Loucy (cell line): ENCODE data around the gene PKHD1.
"Not testable (repeated sequence)": the region's sequence is repeated elsewhere in the genome, so short reads cannot be mapped to it uniquely, and the experiment has no call there.

ENCODE experiments used
- H2AFZ ChIP-seq: fragments of 200-600 bp; sonication (generic); 2 replicates; pipeline ENCODE4 v1.6.0; 2016; ENCODE audit warnings: antibody characterized with exemption, mild to moderate bottlenecking, low read length, moderate library complexity
- H3F3A ChIP-seq: fragments of 200-600 bp; 2 replicates; pipeline ENCODE4 v1.6.0; 2016; ENCODE audit warnings: antibody characterized with exemption, low read depth, mild to moderate bottlenecking
- H3K27me3 ChIP-seq: fragments of 200-600 bp; sonication (generic); 2 replicates; pipeline ENCODE4 v1.6.1; 2014; ENCODE audit warnings: low read length, mild to moderate bottlenecking; ENCODE audit not compliant: insufficient read depth, poor library complexity, severe bottlenecking
- H3K36me3 ChIP-seq: fragments of 200-600 bp; sonication (generic); 2 replicates; pipeline ENCODE4 v1.6.1; 2016; ENCODE audit warnings: low read length; ENCODE audit not compliant: insufficient read depth
- H3K4me1 ChIP-seq: fragments of 200-600 bp; sonication (generic); 2 replicates; pipeline ENCODE4 v1.5.1; 2014; ENCODE audit warnings: low read length, mild to moderate bottlenecking; ENCODE audit not compliant: insufficient read depth, poor library complexity, severe bottlenecking
- H3K4me2 ChIP-seq: fragments of 200-600 bp; sonication (generic); 2 replicates; pipeline ENCODE4 v1.6.0; 2014; ENCODE audit warnings: antibody characterized with exemption, low read length, low read depth, mild to moderate bottlenecking; ENCODE audit not compliant: poor library complexity, severe bottlenecking
- H3K4me3 ChIP-seq: fragments of 200-600 bp; sonication (generic); 2 replicates; pipeline ENCODE4 v1.5.1; 2014; ENCODE audit warnings: low read length, mild to moderate bottlenecking, mixed read lengths; ENCODE audit not compliant: poor library complexity, severe bottlenecking
- H3K79me2 ChIP-seq: fragments of 200-600 bp; sonication (generic); 2 replicates; pipeline ENCODE4 v1.6.1; 2014; ENCODE audit warnings: low read length; ENCODE audit not compliant: insufficient read depth
- H3K9ac ChIP-seq: fragments of 200-600 bp; sonication (generic); 2 replicates; pipeline ENCODE4 v1.6.0; 2014; ENCODE audit warnings: mild to moderate bottlenecking, low read depth, low read length, moderate library complexity; ENCODE audit not compliant: poor library complexity, severe bottlenecking
- H3K9me2 ChIP-seq: fragments of 200-600 bp; sonication (generic); replicated peaks from 2 replicates; pipeline ENCODE4 v1.6.1; 2016; ENCODE audit warnings: low read depth, low read length, mixed read lengths
- H3K9me3 ChIP-seq: fragments of 200-600 bp; sonication (generic); 2 replicates; pipeline ENCODE4 v1.6.1; 2014; ENCODE audit warnings: mild to moderate bottlenecking, antibody characterized with exemption, low read length, low read depth; ENCODE audit not compliant: insufficient read depth
- H4K20me1 ChIP-seq: fragments of 200-600 bp; sonication (generic); 2 replicates; pipeline ENCODE4 v1.6.0; 2014; ENCODE audit warnings: antibody characterized with exemption, low read length, mild to moderate bottlenecking; ENCODE audit not compliant: insufficient read depth, poor library complexity, severe bottlenecking
- CTCF ChIP-seq: fragments of 200-600 bp; sonication (generic); conservative IDR thresholded peaks from 2 replicates; pipeline ENCODE4 v1.5.1; 2014; ENCODE audit warnings: mild to moderate bottlenecking, antibody characterized with exemption, low read length
- EZH2phosphoT487 ChIP-seq: fragments of 200-600 bp; IDR thresholded peaks from 2 replicates; pipeline ENCODE4 v1.6.1; 2018; ENCODE audit warnings: antibody characterized with exemption, mild to moderate bottlenecking, moderate library complexity, borderline replicate concordance

The PKHD1 gene

GRCh38 chr6:51953246-51953645, 134.2 kb downstream of the PKHD1 start:
- Histone ChIP-seq H3K79me2 (no peaks in the 10 kb centered on the region), H4K20me1 (no peaks in the 10 kb centered on the region), H3K4me1 (no peaks in the 10 kb centered on the region), H3K9me3 (no peaks in the 10 kb centered on the region), H3K36me3 (no peaks in the 10 kb centered on the region), H3K27me3 (no peaks in the 10 kb centered on the region), H3F3A (no peaks in the 10 kb centered on the region), H3K4me2 (no peak overlapping the region), H3K9ac (no peak overlapping the region), H3K9me2 (no peaks in the 10 kb centered on the region), H2AFZ (no peak overlapping the region), H3K4me3 (no peak overlapping the region)
- TF ChIP-seq EZH2phosphoT487, result no peak
- TF ChIP-seq CTCF, result no peak

DNA sequence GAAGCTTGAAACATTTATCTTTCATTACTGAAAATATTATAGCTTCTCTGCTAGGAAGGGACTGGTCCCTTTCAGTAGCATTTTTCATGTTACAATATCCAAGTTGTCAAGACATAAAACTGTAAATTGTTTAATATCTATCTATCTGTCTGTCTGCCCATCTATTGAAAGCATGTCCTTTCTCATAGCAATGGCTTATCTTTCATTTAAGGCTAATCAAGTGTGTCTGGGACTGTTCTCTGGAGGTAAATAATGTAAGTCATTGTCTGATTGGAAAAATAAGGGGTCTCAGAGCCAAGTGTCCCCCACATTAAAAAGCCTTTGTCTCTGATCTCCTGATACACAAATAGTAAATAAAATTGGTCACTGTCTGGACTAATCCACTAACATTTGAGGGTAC, 135.5 kb downstream of the PKHD1 start:
- no peaks in the 10 kb centered on the region for H3K9me2 ChIP-seq
- no peaks in the 10 kb centered on the region for H3K9me3 ChIP-seq
- H3K27me3 ChIP-seq, result no peaks in the 10 kb centered on the region
- H2AFZ ChIP-seq, result no peak overlapping the region
- no peak overlapping the region for H3K9ac ChIP-seq
- no peaks in the 10 kb centered on the region for H3K36me3 ChIP-seq
- TF ChIP-seq EZH2phosphoT487 (no peak), CTCF (no peak)
- no peak overlapping the region for H3K4me2 ChIP-seq
- H3K79me2 ChIP-seq, result no peaks in the 10 kb centered on the region
- H3F3A ChIP-seq, result no peaks in the 10 kb centered on the region
- no peaks in the 10 kb centered on the region for H4K20me1 ChIP-seq
- no peak overlapping the region for H3K4me3 ChIP-seq
- no peaks in the 10 kb centered on the region for H3K4me1 ChIP-seq

GRCh38 chr6:51949526-51949925, 137.9 kb downstream of the PKHD1 start:
- Histone ChIP-seq H3K4me1 (no peaks in the 10 kb centered on the region), H3K4me3 (no peak overlapping the region), H4K20me1 (no peaks in the 10 kb centered on the region), H3K9me3 (no peaks in the 10 kb centered on the region), H3K4me2 (no peak overlapping the region), H3F3A (no peaks in the 10 kb centered on the region), H3K79me2 (no peaks in the 10 kb centered on the region), H2AFZ (no peak overlapping the region), H3K9me2 (no peaks in the 10 kb centered on the region), H3K27me3 (no peaks in the 10 kb centered on the region), H3K9ac (no peak overlapping the region), H3K36me3 (no peaks in the 10 kb centered on the region)
- TF ChIP-seq EZH2phosphoT487, result no peak
- no peak for TF ChIP-seq CTCF

GRCh38 chr6:51939695-51940094, 147.7 kb downstream of the PKHD1 start:
- H3K9me2 ChIP-seq, H3K4me1 ChIP-seq, H3K9ac ChIP-seq, H2AFZ ChIP-seq, H3F3A ChIP-seq, H3K36me3 ChIP-seq, H4K20me1 ChIP-seq, H3K27me3 ChIP-seq, H3K9me3 ChIP-seq, H3K79me2 ChIP-seq, H3K4me2 ChIP-seq, H3K4me3 ChIP-seq: not testable (repeated sequence)
